ENCODE measurements around the gene FAM89B.

The FAM89B gene

DNA sequence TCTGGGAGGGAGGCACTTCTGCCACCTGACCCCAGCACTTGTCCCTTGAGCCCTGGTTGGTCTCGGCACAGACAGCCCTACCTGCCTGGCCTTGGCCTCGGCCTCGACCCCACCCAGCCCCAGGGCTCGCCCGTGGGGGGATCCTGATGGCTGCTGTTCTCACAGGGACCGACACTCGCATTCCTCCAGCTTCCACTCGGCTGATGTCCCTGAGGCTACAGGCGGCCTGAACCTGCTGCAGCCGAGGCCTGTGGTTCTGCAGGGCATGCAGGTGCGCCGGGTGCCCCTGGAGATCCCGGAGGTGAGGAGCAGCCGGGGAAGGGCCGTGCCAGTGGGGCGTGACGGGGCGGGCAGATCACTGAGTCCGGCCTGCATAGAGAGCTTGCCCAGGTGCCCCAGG lies 48.3 kb downstream of the FAM89B start:
- Histone ChIP-seq H3K4me1 (ENCODE audit: insufficient read depth, poor library complexity, severe bottlenecking) (no peaks in the 10 kb centered on the region), H3K36me3 (ENCODE audit: low read depth) (peaks cover 61% of the 10 kb centered on the region)
- no peak for ATAC-seq (ENCODE audit: low read depth)

DNA sequence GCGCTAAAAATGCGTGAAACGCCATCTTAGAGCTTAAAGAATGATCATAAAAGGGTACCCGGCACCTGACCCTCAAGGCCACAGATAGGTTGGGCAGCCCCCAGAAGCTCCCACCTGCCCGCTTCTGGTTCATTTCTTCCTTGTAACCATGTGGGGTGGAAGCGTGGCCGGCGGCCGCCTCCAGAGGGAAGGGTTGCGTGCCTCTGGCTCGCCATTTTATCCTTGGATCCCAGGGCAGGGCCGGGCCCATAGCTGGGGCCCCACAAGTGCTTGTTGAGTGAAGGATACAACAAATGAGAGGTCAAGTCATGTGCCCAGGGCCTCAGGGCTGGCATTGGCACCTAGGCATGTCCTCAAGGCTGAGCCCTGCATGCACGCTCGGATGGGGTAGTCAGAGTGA lies 49.1 kb downstream of the FAM89B start:
- DNase-seq (ENCODE audit: low spot score) (no peak), ATAC-seq (ENCODE audit: low read depth) (no peak)
- Histone ChIP-seq H3K27ac (ENCODE audit: poor library complexity, severe bottlenecking) (no peak overlapping the region), H3K27me3 (ENCODE audit: insufficient read depth, poor library complexity, severe bottlenecking) (no peaks in the 10 kb centered on the region), H3K4me3 (ENCODE audit: severe bottlenecking) (no peak overlapping the region), H3K36me3 (ENCODE audit: low read depth) (peaks cover 68% of the 10 kb centered on the region), H3K9me3 (ENCODE audit: severe bottlenecking) (no peaks in the 10 kb centered on the region), H3K4me1 (ENCODE audit: insufficient read depth, poor library complexity, severe bottlenecking) (no peaks in the 10 kb centered on the region)
- TF ChIP-seq, protein P1, sequence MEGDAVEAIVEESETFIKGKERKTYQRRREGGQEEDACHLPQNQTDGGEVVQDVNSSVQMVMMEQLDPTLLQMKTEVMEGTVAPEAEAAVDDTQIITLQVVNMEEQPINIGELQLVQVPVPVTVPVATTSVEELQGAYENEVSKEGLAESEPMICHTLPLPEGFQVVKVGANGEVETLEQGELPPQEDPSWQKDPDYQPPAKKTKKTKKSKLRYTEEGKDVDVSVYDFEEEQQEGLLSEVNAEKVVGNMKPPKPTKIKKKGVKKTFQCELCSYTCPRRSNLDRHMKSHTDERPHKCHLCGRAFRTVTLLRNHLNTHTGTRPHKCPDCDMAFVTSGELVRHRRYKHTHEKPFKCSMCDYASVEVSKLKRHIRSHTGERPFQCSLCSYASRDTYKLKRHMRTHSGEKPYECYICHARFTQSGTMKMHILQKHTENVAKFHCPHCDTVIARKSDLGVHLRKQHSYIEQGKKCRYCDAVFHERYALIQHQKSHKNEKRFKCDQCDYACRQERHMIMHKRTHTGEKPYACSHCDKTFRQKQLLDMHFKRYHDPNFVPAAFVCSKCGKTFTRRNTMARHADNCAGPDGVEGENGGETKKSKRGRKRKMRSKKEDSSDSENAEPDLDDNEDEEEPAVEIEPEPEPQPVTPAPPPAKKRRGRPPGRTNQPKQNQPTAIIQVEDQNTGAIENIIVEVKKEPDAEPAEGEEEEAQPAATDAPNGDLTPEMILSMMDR (IDR thresholded peaks at IDR 0.05; ENCODE audit: poor library complexity, severe bottlenecking): no peak

More for the DNA sequence above, 48.3 kb downstream of the FAM89B start:
- Histone ChIP-seq H3K27me3 (ENCODE audit: insufficient read depth, poor library complexity, severe bottlenecking) (no peaks in the 10 kb centered on the region), H3K27ac (ENCODE audit: poor library complexity, severe bottlenecking) (no peak overlapping the region), H3K9me3 (ENCODE audit: severe bottlenecking) (no peaks in the 10 kb centered on the region), H3K4me3 (ENCODE audit: severe bottlenecking) (no peak overlapping the region)
- no peak for DNase-seq (ENCODE audit: low spot score)
- TF ChIP-seq, protein P1 (IDR thresholded peaks at IDR 0.05; ENCODE audit: poor library complexity, severe bottlenecking): no peak

DNA sequence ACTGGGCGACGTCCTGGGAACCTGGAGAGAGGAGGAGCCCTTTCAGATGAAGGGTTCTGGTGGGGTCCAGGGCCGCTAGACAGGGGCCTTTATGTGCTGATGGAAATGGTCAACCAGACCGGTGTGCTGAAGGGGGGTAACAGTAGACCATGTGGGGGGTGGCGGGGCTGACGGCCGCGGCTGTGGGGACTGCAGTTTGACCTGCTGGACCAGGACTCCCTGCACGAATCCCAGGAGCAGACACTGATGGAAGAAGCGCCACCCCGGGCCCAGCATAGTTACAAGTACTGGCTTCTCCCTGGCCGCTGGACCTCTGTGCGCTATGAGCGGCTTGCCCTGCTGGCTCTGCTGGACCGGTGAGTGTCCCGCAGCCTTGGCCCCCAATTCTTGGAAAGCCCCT lies 49.7 kb downstream of the FAM89B start:
- Histone ChIP-seq H3K36me3 (ENCODE audit: low read depth) (peaks cover 74% of the 10 kb centered on the region), H3K27me3 (ENCODE audit: insufficient read depth, poor library complexity, severe bottlenecking) (no peaks in the 10 kb centered on the region), H3K9me3 (ENCODE audit: severe bottlenecking) (no peaks in the 10 kb centered on the region), H3K4me1 (ENCODE audit: insufficient read depth, poor library complexity, severe bottlenecking) (no peaks in the 10 kb centered on the region), H3K27ac (ENCODE audit: poor library complexity, severe bottlenecking) (no peak overlapping the region), H3K4me3 (ENCODE audit: severe bottlenecking) (no peak overlapping the region)
- DNase-seq (ENCODE audit: low spot score) (no peak), ATAC-seq (ENCODE audit: low read depth) (no peak)
- TF ChIP-seq, protein P1 (IDR thresholded peaks at IDR 0.05; ENCODE audit: poor library complexity, severe bottlenecking): no peak

DNA sequence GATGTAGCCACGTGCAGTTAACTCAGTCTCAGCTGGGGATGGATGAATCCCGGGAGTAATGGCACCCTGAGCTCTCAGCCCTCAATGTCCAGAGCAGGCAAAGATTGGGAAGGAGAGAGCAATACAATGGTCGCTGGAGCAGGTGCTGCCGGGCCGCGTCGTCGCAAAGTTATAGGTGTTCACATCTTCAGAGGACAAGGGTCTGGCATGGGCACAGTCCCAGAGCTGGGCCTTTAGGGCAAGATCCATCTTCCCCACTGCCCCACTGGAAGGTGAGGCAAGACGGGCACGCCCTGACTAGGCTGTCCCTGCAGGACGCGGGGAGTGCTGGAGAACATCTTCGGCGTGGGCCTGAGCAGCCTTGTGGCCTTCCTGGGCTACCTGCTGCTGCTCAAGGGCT lies 50.8 kb downstream of the FAM89B start:
- no peaks in the 10 kb centered on the region for H3K27me3 ChIP-seq (ENCODE audit: insufficient read depth, poor library complexity, severe bottlenecking)
- no peak overlapping the region for H3K4me3 ChIP-seq (ENCODE audit: severe bottlenecking)
- H3K36me3 ChIP-seq (ENCODE audit: low read depth): peaks cover 86% of the 10 kb centered on the region
- TF ChIP-seq, protein P1 (IDR thresholded peaks at IDR 0.05; ENCODE audit: poor library complexity, severe bottlenecking): no peak
- ATAC-seq (ENCODE audit: low read depth) (no peak), DNase-seq (ENCODE audit: low spot score) (no peak)
- H3K4me1 ChIP-seq (ENCODE audit: insufficient read depth, poor library complexity, severe bottlenecking): no peaks in the 10 kb centered on the region
- no peaks in the 10 kb centered on the region for H3K9me3 ChIP-seq (ENCODE audit: severe bottlenecking)
- H3K27ac ChIP-seq (ENCODE audit: poor library complexity, severe bottlenecking): no peak overlapping the region
